Gastroesophageal sphincter (tissue), 3 donors: ENCODE measurements around the gene VPS8.

Experiments used
- POLR2AphosphoS5 ChIP-seq: sonication (generic); formaldehyde crosslinking; IDR thresholded peaks from one replicate; pipeline ENCODE4 v1.6.1; 2017; ENCODE audit warnings: antibody characterized with exemption
- TF ChIP-seq, protein P1 (sequence below), 4 experiments: fragments of 200-600 bp in 2 of 4; fragments of 450-650 bp in 2 of 4; sonication (generic) in 1 of 4; IDR thresholded peaks; one replicate each; pipeline ENCODE4 v1.5.1; 2017 to 2019; ENCODE audit warnings: antibody characterized with exemption in 4 of 4, mild to moderate bottlenecking in 2 of 4, moderate library complexity in 2 of 4

DNA sequence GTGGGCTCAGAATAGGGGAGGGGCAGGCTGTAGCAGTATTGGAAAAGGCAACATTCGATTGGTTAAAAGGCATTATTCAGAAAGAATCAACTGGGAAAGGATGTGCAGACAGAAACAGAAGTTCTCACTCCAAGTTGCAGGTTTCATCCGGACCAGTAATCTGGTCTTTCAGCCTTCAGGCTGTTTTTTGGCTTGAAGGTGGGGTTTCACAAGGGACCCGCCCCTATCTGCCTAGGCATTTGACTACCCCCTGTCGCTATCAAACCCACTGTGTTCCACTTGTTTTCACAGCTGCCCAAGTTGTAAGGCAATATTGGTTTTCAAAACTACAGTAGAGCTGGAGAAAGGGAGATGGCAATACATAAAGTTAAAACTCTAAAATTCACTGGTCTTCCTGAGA lies 96.9 kb downstream of the VPS8 start:
- TF ChIP-seq, protein P1, sequence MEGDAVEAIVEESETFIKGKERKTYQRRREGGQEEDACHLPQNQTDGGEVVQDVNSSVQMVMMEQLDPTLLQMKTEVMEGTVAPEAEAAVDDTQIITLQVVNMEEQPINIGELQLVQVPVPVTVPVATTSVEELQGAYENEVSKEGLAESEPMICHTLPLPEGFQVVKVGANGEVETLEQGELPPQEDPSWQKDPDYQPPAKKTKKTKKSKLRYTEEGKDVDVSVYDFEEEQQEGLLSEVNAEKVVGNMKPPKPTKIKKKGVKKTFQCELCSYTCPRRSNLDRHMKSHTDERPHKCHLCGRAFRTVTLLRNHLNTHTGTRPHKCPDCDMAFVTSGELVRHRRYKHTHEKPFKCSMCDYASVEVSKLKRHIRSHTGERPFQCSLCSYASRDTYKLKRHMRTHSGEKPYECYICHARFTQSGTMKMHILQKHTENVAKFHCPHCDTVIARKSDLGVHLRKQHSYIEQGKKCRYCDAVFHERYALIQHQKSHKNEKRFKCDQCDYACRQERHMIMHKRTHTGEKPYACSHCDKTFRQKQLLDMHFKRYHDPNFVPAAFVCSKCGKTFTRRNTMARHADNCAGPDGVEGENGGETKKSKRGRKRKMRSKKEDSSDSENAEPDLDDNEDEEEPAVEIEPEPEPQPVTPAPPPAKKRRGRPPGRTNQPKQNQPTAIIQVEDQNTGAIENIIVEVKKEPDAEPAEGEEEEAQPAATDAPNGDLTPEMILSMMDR (IDR thresholded peaks at IDR 0.05) = no peak
- no peak for TF ChIP-seq POLR2AphosphoS5
